DND-41 (cell line): ENCODE measurements around the gene KCTD19.
A peak's percentile ranks its signal among the peaks of the same experiment; 100 is the strongest.

Experiments used
- ATAC-seq: fragments of 200-7000 bp; cut with Tn5 transposase; 3 replicates; pipeline ENCODE4 v1.9.1; 2021; ENCODE audit warnings: low read depth; ENCODE audit not compliant: insufficient read depth
- DNase-seq: peaks from one replicate; pipeline ENCODE4 v3.0.0-alpha.2; 2020
- H2AFZ ChIP-seq: 2 replicates; pipeline ENCODE4 v1.6.0; 2012; ENCODE audit warnings: low read depth, low read length
- H3K27ac ChIP-seq: 2 replicates; pipeline ENCODE4 v1.5.1; 2012; ENCODE audit warnings: low read length, inconsistent platforms
- H3K27me3 ChIP-seq: fragments of 200-600 bp; sonication (generic); 2 replicates; pipeline ENCODE4 v1.6.0; 2012; ENCODE audit warnings: low read length, mild to moderate bottlenecking, inconsistent platforms; ENCODE audit not compliant: insufficient read depth, poor library complexity
- H3K36me3 ChIP-seq: 2 replicates; pipeline ENCODE4 v1.5.1; 2012; ENCODE audit warnings: low read length, inconsistent platforms; ENCODE audit not compliant: insufficient read depth
- H3K4me1 ChIP-seq: 2 replicates; pipeline ENCODE4 v1.5.1; 2012; ENCODE audit warnings: mild to moderate bottlenecking, low read length; ENCODE audit not compliant: insufficient read depth
- H3K4me2 ChIP-seq: 2 replicates; pipeline ENCODE4 v1.6.0; 2012; ENCODE audit warnings: mild to moderate bottlenecking, moderate library complexity, low read length, inconsistent platforms; ENCODE audit not compliant: insufficient read depth
- H3K4me3 ChIP-seq, 2 experiments: fragments of 200-600 bp in 1 of 2; shearing (Covaris generic) in 1 of 2; 2 replicates each; pipeline ENCODE4 v1.5.1; 2012 to 2016; ENCODE audit warnings: inconsistent platforms in 2 of 2, low read length in 2 of 2, mild to moderate bottlenecking in 2 of 2, low read depth in 1 of 2, moderate library complexity in 1 of 2
- H3K79me2 ChIP-seq: 2 replicates; pipeline ENCODE4 v1.6.0; 2012; ENCODE audit warnings: low read length, inconsistent platforms; ENCODE audit not compliant: insufficient read depth
- H3K9ac ChIP-seq: 2 replicates; pipeline ENCODE4 v1.6.0; 2012; ENCODE audit warnings: low read depth, mild to moderate bottlenecking, inconsistent platforms, low read length, moderate library complexity
- H3K9me3 ChIP-seq: 2 replicates; pipeline ENCODE4 v1.5.1; 2012; ENCODE audit warnings: low read length, moderate library complexity, mild to moderate bottlenecking, inconsistent platforms; ENCODE audit not compliant: insufficient read depth, severe bottlenecking
- H4K20me1 ChIP-seq: 2 replicates; pipeline ENCODE4 v1.6.0; 2012; ENCODE audit warnings: low read length; ENCODE audit not compliant: insufficient read depth
- EZH2 ChIP-seq: IDR thresholded peaks from 3 replicates; pipeline ENCODE4 v1.6.1; 2012; ENCODE audit warnings: borderline replicate concordance, low read depth, mild to moderate bottlenecking, moderate library complexity, low read length, inconsistent platforms; ENCODE audit not compliant: severe bottlenecking
- TF ChIP-seq, protein P1 (sequence below): IDR thresholded peaks from 2 replicates; pipeline ENCODE4 v1.5.1; 2012; ENCODE audit warnings: borderline replicate concordance, low read length, moderate library complexity, mild to moderate bottlenecking; ENCODE audit not compliant: poor library complexity, severe bottlenecking; ENCODE audit errors: extremely low read depth

The KCTD19 gene

DNA sequence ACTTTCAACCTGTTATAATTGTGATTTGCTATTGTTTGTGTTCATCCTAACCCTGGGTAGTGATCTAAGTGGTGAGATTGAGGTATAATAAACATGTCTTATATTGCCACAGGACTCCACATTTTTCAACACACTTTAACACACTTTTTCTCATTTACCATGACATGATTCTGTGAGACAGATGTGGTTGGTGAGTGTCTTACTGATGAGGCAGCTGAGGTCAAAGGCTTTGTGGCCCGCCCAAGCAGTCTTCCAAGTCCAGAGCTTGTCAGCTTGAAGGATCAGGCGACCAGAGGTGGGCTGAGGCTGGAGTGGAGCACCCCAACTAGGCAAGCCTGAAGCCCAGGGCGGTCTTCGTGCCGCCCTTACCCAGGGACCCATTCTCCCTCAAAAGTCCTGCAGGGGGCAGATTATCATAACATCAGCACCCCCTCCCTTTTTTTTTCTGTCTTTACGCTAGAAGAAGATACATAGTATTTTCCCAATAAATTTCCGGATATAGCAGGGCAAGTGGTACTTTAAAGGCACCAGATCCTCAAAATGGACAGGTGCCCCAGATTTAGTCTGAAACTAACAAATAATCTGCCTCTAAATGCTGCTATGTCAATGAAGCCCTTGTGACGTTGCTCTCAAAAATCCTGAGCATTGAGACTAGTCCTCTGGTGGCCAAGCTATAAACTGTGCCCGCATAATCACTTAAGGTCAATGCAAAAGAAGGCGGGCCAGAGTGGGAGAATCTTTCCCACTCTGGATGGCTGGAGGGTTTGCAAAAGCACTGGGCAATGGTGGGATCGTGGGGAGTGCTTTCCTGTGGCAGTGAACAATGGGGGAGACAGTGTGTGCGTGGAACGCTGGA is 21.1 kb downstream of the KCTD19 start:
- no peak for ATAC-seq
- Histone ChIP-seq H3K4me3 (no peak overlapping the region), H3K9ac (no peak overlapping the region), H3K27ac (no peak overlapping the region), H3K9me3 (no peaks in the 10 kb centered on the region), H2AFZ (no peak overlapping the region), H3K4me1 (no peaks in the 10 kb centered on the region), H3K79me2 (no peaks in the 10 kb centered on the region), H3K4me2 (no peak overlapping the region), H3K36me3 (no peaks in the 10 kb centered on the region), H4K20me1 (no peaks in the 10 kb centered on the region), H3K27me3 (no peaks in the 10 kb centered on the region)
- TF ChIP-seq, protein P1, sequence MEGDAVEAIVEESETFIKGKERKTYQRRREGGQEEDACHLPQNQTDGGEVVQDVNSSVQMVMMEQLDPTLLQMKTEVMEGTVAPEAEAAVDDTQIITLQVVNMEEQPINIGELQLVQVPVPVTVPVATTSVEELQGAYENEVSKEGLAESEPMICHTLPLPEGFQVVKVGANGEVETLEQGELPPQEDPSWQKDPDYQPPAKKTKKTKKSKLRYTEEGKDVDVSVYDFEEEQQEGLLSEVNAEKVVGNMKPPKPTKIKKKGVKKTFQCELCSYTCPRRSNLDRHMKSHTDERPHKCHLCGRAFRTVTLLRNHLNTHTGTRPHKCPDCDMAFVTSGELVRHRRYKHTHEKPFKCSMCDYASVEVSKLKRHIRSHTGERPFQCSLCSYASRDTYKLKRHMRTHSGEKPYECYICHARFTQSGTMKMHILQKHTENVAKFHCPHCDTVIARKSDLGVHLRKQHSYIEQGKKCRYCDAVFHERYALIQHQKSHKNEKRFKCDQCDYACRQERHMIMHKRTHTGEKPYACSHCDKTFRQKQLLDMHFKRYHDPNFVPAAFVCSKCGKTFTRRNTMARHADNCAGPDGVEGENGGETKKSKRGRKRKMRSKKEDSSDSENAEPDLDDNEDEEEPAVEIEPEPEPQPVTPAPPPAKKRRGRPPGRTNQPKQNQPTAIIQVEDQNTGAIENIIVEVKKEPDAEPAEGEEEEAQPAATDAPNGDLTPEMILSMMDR, result peak; percentile 25
- TF ChIP-seq EZH2, result no peak
- no peak for DNase-seq

DNA sequence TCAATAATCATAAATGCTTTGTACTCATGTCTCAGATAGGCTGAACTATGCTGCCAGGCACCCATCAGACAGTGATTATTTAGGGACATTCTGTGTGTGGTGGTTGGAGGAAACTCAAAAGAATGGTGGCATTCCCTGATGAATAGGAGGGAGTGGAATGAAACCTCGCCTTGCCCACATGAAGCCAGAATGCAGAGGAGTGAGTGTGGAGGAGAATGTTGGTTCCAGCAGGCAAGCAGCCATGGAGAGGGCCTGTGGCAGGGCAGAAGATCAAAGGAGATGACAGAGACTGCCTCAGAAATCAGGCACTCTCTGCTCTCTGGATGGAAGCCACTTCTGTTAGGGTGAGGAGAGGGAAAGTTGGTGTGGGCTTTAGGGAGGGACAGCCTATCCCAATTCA is 22.5 kb downstream of the KCTD19 start:
- Histone ChIP-seq H3K27ac (no peak overlapping the region), H3K36me3 (no peaks in the 10 kb centered on the region), H3K4me3 (no peak overlapping the region), H4K20me1 (no peaks in the 10 kb centered on the region), H3K9ac (no peak overlapping the region), H3K79me2 (no peaks in the 10 kb centered on the region), H3K9me3 (no peaks in the 10 kb centered on the region), H3K27me3 (no peaks in the 10 kb centered on the region), H2AFZ (no peak overlapping the region), H3K4me1 (no peaks in the 10 kb centered on the region), H3K4me2 (no peak overlapping the region)
- TF ChIP-seq, protein P1, result no peak
- TF ChIP-seq EZH2, result no peak
- DNase-seq (no peak), ATAC-seq (no peak)

DNA sequence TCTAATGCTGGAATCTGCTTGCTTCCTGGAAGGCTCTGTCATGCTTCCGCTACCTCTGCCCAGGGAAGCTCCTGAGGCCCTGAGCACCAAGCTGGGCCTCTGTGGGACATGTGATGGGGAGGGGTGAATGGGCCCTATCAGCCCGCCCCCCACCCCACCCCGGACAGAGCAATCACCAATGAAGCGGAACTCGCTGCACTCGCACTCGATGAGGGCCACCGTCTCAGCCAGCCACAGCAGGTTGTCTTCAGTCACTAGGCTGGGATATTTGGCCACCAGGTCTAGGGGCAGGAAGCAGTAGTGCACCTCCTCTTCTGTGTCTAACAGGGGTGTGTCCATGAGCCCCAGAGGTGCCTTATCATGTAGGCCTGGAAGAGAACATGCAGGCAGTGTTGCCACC is 23.6 kb downstream of the KCTD19 start:
- Histone ChIP-seq H2AFZ (no peak overlapping the region), H3K79me2 (no peaks in the 10 kb centered on the region), H3K4me3 (no peak overlapping the region), H4K20me1 (no peaks in the 10 kb centered on the region), H3K27ac (no peak overlapping the region), H3K4me1 (no peaks in the 10 kb centered on the region), H3K9me3 (no peaks in the 10 kb centered on the region), H3K36me3 (no peaks in the 10 kb centered on the region), H3K9ac (no peak overlapping the region), H3K27me3 (no peaks in the 10 kb centered on the region), H3K4me2 (no peak overlapping the region)
- DNase-seq (no peak), ATAC-seq (no peak)
- TF ChIP-seq, protein P1, result no peak
- no peak for TF ChIP-seq EZH2
